Measurements from ENCODE around the gene KRT37. TPM values are rescaled to one million over a fixed set of nuclear protein-coding genes. Genes with fewer than 3 reads are reported as not detected.

KRT37 gene
- total RNA-seq, 4 donors from 2014 or later = 0.53 to 7.1 TPM; not detected in 2

DNA sequence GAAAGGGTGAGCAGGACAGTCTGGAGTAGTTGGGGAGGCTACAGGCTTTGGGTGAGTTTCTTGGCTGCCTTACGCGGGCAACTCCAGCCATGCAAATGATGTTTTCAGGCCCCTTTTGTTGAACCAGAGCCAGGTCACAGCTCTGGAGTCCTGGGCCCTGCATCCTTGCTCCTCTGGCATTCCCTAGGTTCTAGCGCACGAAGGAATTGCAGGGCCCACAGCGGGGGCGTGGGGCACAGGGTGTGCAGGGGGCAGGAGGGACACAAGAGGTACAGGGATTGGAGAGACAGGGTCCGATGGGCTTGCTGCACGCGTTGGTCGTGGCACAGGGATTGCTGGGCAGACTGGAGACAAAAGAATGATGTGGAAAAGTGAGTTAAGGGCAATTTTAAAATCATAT lies 30.6 kb downstream of the KRT37 start:
- 75% methylated on average over 10 of the region's 10 CpGs for WGBS
- Histone ChIP-seq H3K9me3 (no peaks in the 10 kb centered on the region), H3K4me3 (no peak overlapping the region), H3K36me3 (no peaks in the 10 kb centered on the region), H3K4me1 (peaks cover 7% of the 10 kb centered on the region), H3K27me3 (peaks cover 5% of the 10 kb centered on the region), H3K27ac (peak overlapping the region; percentile 15)
- no peak for TF ChIP-seq POLR2A (IDR thresholded peaks at IDR 0.05)
- TF ChIP-seq POLR2AphosphoS5 (IDR thresholded peaks at IDR 0.05) = no peak
- TF ChIP-seq, protein P1, sequence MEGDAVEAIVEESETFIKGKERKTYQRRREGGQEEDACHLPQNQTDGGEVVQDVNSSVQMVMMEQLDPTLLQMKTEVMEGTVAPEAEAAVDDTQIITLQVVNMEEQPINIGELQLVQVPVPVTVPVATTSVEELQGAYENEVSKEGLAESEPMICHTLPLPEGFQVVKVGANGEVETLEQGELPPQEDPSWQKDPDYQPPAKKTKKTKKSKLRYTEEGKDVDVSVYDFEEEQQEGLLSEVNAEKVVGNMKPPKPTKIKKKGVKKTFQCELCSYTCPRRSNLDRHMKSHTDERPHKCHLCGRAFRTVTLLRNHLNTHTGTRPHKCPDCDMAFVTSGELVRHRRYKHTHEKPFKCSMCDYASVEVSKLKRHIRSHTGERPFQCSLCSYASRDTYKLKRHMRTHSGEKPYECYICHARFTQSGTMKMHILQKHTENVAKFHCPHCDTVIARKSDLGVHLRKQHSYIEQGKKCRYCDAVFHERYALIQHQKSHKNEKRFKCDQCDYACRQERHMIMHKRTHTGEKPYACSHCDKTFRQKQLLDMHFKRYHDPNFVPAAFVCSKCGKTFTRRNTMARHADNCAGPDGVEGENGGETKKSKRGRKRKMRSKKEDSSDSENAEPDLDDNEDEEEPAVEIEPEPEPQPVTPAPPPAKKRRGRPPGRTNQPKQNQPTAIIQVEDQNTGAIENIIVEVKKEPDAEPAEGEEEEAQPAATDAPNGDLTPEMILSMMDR (IDR thresholded peaks at IDR 0.05) = no peak
- no peak for TF ChIP-seq EP300 (IDR thresholded peaks at IDR 0.05)
- DNase-seq (ENCODE audit: low spot score in 2 of 2) = no peak

DNA sequence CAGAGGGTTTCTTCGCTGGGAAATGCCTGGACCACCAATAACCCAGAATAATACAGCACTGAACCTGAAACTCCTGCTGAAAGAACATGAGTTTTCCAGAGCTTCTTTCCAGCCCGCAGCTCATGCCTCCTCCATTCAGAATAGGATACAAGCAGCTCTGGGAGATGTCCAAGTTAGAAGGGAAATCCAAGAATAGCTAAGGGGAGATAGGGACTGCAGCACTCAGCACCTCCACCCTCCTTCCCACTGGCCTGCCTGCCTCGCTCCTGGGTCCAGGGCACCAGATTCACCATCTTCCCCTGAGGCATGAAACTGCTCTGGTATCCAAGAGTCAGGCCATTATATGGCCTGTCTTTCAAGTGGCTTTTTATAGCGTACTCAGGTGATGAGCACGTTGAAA lies 31.1 kb downstream of the KRT37 start:
- H3K27ac ChIP-seq = no peak overlapping the region
- 45% methylated on average over 5 of the region's 5 CpGs for WGBS
- no peak for DNase-seq (ENCODE audit: low spot score in 2 of 2)
- H3K4me1 ChIP-seq = peaks cover 7% of the 10 kb centered on the region
- no peaks in the 10 kb centered on the region for H3K36me3 ChIP-seq
- TF ChIP-seq, protein P1 (IDR thresholded peaks at IDR 0.05) = no peak
- no peak for TF ChIP-seq EP300 (IDR thresholded peaks at IDR 0.05)
- TF ChIP-seq POLR2A (IDR thresholded peaks at IDR 0.05) = no peak
- no peak for TF ChIP-seq POLR2AphosphoS5 (IDR thresholded peaks at IDR 0.05)
- H3K27me3 ChIP-seq = peaks cover 5% of the 10 kb centered on the region
- no peak overlapping the region for H3K4me3 ChIP-seq
- no peaks in the 10 kb centered on the region for H3K9me3 ChIP-seq

DNA sequence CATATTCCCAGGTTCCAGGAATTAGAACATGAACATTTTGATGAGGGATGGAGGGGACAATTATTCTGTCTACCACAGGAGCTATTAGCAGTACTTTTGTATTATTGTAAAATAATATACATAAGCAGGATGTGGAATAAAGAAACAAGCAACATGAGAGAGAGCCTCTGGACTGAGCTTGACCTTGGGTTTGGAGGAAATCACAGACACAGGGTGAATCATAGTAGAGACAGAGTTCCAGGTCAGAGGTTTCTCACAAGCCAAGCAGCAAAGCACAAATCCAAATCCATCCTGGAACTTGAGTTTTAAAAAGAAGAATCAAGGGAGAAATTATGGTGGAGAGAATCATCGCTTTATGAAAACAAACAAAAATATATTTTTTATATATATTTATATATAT lies 32.1 kb downstream of the KRT37 start:
- no peaks in the 10 kb centered on the region for H3K36me3 ChIP-seq
- no peaks in the 10 kb centered on the region for H3K9me3 ChIP-seq
- TF ChIP-seq POLR2A (IDR thresholded peaks at IDR 0.05) (no peak), POLR2AphosphoS5 (IDR thresholded peaks at IDR 0.05) (no peak), EP300 (IDR thresholded peaks at IDR 0.05) (no peak)
- TF ChIP-seq, protein P1 (IDR thresholded peaks at IDR 0.05) = no peak
- DNase-seq (ENCODE audit: low spot score in 2 of 2) = no peak
- 97% methylated on average over 1 of the region's 1 CpG for WGBS
- peaks cover 5% of the 10 kb centered on the region for H3K27me3 ChIP-seq
- H3K4me3 ChIP-seq = no peak overlapping the region
- H3K4me1 ChIP-seq = peaks cover 7% of the 10 kb centered on the region
- no peak overlapping the region for H3K27ac ChIP-seq

DNA sequence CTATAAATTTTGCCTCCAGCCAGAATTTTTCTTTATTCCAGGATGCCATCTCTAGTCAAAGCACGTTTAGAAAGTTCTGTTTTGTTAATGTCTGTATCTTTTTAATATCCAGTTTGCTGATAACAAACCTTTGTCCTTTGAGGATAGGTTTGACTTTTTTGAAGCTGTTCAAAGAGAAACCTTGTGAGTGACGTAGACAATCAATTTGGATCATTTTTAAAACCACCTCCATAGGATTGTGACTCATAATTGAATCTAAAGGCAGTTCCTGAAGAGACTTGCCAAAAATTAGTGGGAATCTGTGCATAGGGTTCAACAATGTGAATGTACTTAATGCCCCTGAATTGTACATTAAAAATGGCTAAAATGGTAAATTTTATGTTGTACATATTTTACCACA lies 32.9 kb downstream of the KRT37 start:
- H3K4me3 ChIP-seq = no peak overlapping the region
- peaks cover 7% of the 10 kb centered on the region for H3K4me1 ChIP-seq
- WGBS = 44% methylated on average over 2 of the region's 2 CpGs
- no peak for TF ChIP-seq POLR2A (IDR thresholded peaks at IDR 0.05)
- H3K9me3 ChIP-seq = peaks cover 6% of the 10 kb centered on the region
- H3K27me3 ChIP-seq = peaks cover 5% of the 10 kb centered on the region
- DNase-seq (ENCODE audit: low spot score in 2 of 2) = no peak
- no peaks in the 10 kb centered on the region for H3K36me3 ChIP-seq
- no peak overlapping the region for H3K27ac ChIP-seq

DNA sequence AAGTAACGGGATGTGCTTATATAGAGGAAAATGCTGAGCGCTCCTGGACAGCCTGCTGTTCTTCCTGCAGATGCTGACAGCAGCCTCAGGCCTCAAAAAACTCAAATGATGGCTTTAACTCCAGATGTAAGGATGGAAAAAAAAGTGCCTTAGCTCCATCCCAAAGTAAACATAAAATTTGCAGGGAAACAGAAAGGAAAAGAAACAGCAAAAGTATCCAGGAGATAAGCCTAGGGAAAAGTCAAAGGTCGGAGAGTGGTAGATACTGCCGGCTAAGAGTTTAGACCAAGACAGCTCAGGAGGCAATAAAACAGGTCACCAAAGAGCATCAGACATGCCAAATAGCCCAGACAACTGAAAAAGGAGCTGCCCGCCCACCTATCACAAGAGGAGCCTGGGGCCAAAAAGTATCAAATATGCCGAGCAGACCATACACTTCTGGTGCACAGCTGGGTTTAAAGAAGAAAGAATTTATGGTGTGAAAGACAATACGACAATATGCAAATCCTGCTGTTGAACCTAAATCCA lies 33.9 kb downstream of the KRT37 start:
- 66% methylated on average over 7 of the region's 7 CpGs for WGBS
- no peak for DNase-seq (ENCODE audit: low spot score in 2 of 2)
- TF ChIP-seq, protein P1 (IDR thresholded peaks at IDR 0.05) = no peak
- no peak for TF ChIP-seq EP300 (IDR thresholded peaks at IDR 0.05)
- TF ChIP-seq POLR2A (IDR thresholded peaks at IDR 0.05) = no peak
- TF ChIP-seq POLR2AphosphoS5 (IDR thresholded peaks at IDR 0.05) = no peak
- Histone ChIP-seq H3K27ac (no peak overlapping the region), H3K27me3 (peaks cover 5% of the 10 kb centered on the region), H3K4me1 (peaks cover 7% of the 10 kb centered on the region), H3K36me3 (no peaks in the 10 kb centered on the region), H3K9me3 (peaks cover 7% of the 10 kb centered on the region), H3K4me3 (no peak overlapping the region)

DNA sequence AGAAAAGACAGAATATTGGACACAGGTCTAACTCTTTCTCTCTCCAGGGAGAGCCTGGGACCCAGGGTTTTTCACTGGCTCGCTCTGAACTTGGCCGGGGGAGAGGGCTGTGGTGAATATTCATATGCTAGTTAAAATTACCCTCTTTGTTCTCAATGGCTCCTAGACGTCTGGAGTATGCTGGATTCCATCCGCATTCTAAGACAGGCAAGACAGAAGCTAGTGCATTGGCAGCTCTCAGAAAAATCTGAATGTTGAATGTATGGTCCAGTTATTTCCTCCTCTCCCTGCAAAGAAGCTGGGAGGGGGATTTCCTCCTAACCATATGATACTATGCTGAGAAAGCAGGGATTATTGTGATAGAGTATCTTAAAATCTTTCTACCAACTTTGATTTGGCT lies 36.7 kb downstream of the KRT37 start:
- 59% methylated on average over 4 of the region's 4 CpGs for WGBS
- DNase-seq (ENCODE audit: low spot score in 2 of 2) = no peak
- TF ChIP-seq EP300 (IDR thresholded peaks at IDR 0.05) (no peak), POLR2AphosphoS5 (IDR thresholded peaks at IDR 0.05) (no peak), POLR2A (IDR thresholded peaks at IDR 0.05) (no peak)
- TF ChIP-seq, protein P1 (IDR thresholded peaks at IDR 0.05) = no peak
- Histone ChIP-seq H3K4me3 (no peak overlapping the region), H3K36me3 (no peaks in the 10 kb centered on the region), H3K9me3 (peaks cover 7% of the 10 kb centered on the region), H3K27ac (no peak overlapping the region), H3K4me1 (no peaks in the 10 kb centered on the region), H3K27me3 (peaks cover 5% of the 10 kb centered on the region)
